ENCODE results near the gene SLX1A. TPM values are rescaled to one million over a fixed set of nuclear protein-coding genes. Genes with fewer than 3 reads are reported as not detected.
A peak's percentile ranks its signal among the peaks of the same experiment; 100 is the strongest.

SLX1A gene
- total and polyA plus RNA-seq, 10 of the 15 experiments (the other 5 are each of a cell fraction or from before 2014, with no cell fraction given): 2.5 to 123 (median 28.9) TPM

- TF ChIP-seq ZNF687 (IDR thresholded peaks at IDR 0.05) (peak; percentile 76), BHLHE40 (IDR thresholded peaks at IDR 0.05; ENCODE audit: borderline replicate concordance in 1 of 2, low read depth in 2 of 2, low read length in 1 of 2) (peak; percentile 92 to 95; a peak in 3 of 4 replicates), SMAD5 (IDR thresholded peaks at IDR 0.05; ENCODE audit: low read depth) (peak; percentile 48; the same call in 1 of the 2 replicates), NR2F1 (conservative IDR thresholded peaks at IDR 0.05) (peak; percentile 99), NFIC (IDR thresholded peaks at IDR 0.05; ENCODE audit: low read depth, low read length) (no peak), E4F1 (IDR thresholded peaks at IDR 0.05; ENCODE audit: borderline replicate concordance, partially characterized antibody) (no peak), ATF2 (IDR thresholded peaks at IDR 0.05; ENCODE audit: low read length) (no peak), ETV6 (conservative IDR thresholded peaks at IDR 0.05 in 1 of 2, IDR thresholded peaks at IDR 0.05 in 1 of 2; ENCODE audit: borderline replicate concordance in 1 of 2, low read depth in 1 of 2) (no peak), SREBF1 (IDR thresholded peaks at IDR 0.05; ENCODE audit: low read length) (no peak), ZBED1 (IDR thresholded peaks at IDR 0.05; ENCODE audit: borderline replicate concordance) (peak; percentile 9; the same call in 1 of the 2 replicates), CEBPZ (IDR thresholded peaks at IDR 0.05; ENCODE audit: low read depth, low read length) (no peak), RUNX3 (IDR thresholded peaks at IDR 0.05; ENCODE audit: low read length) (no peak), KAT2A (conservative IDR thresholded peaks at IDR 0.05; ENCODE audit: control insufficient read depth, low read depth, low read length) (no peak)
Measured at GRCh38 chr16:30186782-30187555, 6.7 kb upstream of the SLX1A start (continued).

All from GM12878 (cell line).